ENCODE measurements around the gene UTS2B. TPM values are rescaled to one million over a fixed set of nuclear protein-coding genes. Genes with fewer than 3 reads are reported as not detected.

The UTS2B gene
- polyA plus RNA-seq, 1 of the 3 experiments (the other 2 are of a cell fraction): 0.03 TPM

DNA sequence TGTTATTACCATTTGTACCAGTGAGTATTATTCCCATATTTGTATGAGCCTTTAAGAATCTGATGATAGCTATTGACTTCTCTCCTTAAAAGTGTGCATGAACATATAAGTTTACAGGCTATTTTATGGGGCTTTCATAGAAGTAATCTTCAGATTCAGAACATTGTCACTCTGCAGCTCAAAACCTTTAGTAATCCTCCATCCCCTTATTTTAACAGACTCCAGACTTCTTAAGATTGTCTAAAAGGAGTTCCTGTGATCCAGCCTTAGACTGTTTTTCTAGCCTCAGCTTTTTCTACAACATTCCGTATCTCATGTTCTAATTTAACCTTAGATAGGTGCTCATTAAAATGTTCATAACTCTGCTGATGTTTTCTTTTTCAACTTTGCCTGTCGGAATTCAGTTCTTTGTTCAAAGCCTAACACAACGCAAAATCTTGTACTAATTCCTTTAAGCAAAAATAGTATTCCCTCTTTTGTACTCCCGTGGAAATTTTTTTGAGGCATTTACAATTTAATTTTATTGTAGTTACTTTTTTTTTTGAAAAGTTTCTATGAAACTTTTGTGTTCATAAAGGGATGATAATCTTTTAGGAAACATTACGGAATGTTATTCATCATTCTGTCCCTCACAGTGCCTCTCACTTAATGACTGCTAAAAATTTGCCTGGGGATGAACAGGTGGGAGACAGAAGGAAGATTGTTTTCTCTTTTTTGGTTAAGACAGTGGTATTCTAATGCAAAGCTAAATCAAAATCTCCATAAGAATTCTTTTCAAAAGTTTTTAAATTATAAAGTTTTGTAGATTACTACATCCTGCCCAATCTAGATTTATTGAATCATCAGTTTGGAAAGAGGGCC, 38.7 kb upstream of the UTS2B start (continued):
- no peak for TF ChIP-seq REST (IDR thresholded peaks at IDR 0.05; ENCODE audit: low read depth, low read length)
- TF ChIP-seq NRF1 (IDR thresholded peaks at IDR 0.05; ENCODE audit: low read depth, low read length): no peak
- TF ChIP-seq FOXM1 (IDR thresholded peaks at IDR 0.05; ENCODE audit: low read depth): no peak
- TF ChIP-seq, protein P1, sequence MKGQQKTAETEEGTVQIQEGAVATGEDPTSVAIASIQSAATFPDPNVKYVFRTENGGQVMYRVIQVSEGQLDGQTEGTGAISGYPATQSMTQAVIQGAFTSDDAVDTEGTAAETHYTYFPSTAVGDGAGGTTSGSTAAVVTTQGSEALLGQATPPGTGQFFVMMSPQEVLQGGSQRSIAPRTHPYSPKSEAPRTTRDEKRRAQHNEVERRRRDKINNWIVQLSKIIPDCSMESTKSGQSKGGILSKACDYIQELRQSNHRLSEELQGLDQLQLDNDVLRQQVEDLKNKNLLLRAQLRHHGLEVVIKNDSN (IDR thresholded peaks at IDR 0.05; ENCODE audit: borderline replicate concordance, low read depth): no peak

DNA sequence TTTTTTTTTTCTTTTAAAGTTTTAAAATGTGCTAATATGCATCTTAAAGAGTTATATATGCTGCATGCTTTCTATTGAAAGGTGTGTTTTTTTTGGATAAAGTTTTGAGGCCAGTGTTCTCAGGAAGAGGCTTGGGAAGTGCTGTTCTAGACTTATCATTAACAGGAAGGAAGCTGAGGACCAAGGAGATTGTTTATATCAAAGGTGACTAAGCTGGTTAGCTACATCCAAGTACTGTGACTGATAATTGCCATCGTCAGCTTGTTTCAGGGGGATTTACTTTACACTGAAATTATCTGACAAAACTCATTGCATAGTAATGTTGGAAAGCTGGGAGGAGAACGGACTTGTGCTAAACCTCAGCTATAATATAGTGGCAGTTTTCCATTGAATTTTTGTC, 36.3 kb upstream of the UTS2B start:
- H3K27ac ChIP-seq (ENCODE audit: low read depth in 2 of 2, low read length in 1 of 2): no peak overlapping the region
- H2AFZ ChIP-seq (ENCODE audit: low read depth): no peak overlapping the region
- peaks cover 0 to 8% of the 10 kb centered on the region in 2 experiments; a peak in 3 of 4 replicates for H3K4me1 ChIP-seq (ENCODE audit: control insufficient read depth in 1 of 2, insufficient read depth in 2 of 2, low read depth in 1 of 2, low read length in 1 of 2)
- ChIA-PET CTCF (interaction anchor here (1.3 kb wide), 1 partner anchor 10 kb away, joined by 4 read pairs; no protein-coding TSS in a partner anchor), POLR2A (no interaction called here)
- H3K79me2 ChIP-seq (ENCODE audit: insufficient read depth): no peaks in the 10 kb centered on the region
- H3K36me3 ChIP-seq (replicated peaks in 1 of 2; ENCODE audit: control insufficient read depth in 1 of 2, insufficient read depth in 2 of 2, low read length in 1 of 2): peaks cover 68 to 70% of the 10 kb centered on the region in 2 experiments
- H3K4me2 ChIP-seq: no peak overlapping the region
- no peak overlapping the region for H3K9ac ChIP-seq
- H4K20me1 ChIP-seq (ENCODE audit: insufficient read depth): no peaks in the 10 kb centered on the region
- no peak for DNase-seq
- TF ChIP-seq NFIC (IDR thresholded peaks at IDR 0.05; ENCODE audit: borderline replicate concordance) (no peak), MEF2A (IDR thresholded peaks at IDR 0.05; ENCODE audit: borderline replicate concordance, low read depth) (no peak), GATA2 (CRISPR knock-in tag; IDR thresholded peaks at IDR 0.05) (no peak), TAF1 (IDR thresholded peaks at IDR 0.05; ENCODE audit: borderline replicate concordance, low read depth, low read length) (no peak), TEAD4 (IDR thresholded peaks at IDR 0.05; ENCODE audit: borderline replicate concordance, insufficient read depth) (no peak), MXI1 (IDR thresholded peaks at IDR 0.05; ENCODE audit: low read depth, low read length) (no peak), CHD2 (IDR thresholded peaks at IDR 0.05; ENCODE audit: low read length, partially characterized antibody) (no peak), RCOR1 (IDR thresholded peaks at IDR 0.05; ENCODE audit: low read length) (no peak)
- TF ChIP-seq, protein P2, sequence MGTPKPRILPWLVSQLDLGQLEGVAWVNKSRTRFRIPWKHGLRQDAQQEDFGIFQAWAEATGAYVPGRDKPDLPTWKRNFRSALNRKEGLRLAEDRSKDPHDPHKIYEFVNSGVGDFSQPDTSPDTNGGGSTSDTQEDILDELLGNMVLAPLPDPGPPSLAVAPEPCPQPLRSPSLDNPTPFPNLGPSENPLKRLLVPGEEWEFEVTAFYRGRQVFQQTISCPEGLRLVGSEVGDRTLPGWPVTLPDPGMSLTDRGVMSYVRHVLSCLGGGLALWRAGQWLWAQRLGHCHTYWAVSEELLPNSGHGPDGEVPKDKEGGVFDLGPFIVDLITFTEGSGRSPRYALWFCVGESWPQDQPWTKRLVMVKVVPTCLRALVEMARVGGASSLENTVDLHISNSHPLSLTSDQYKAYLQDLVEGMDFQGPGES (IDR thresholded peaks at IDR 0.05; ENCODE audit: low read depth, low read length): no peak
- H3K4me3 ChIP-seq (ENCODE audit: low read depth in 2 of 2, low read length in 1 of 2): no peak overlapping the region
- H3F3A ChIP-seq (replicated peaks; ENCODE audit: insufficient read depth): no peaks in the 10 kb centered on the region
- H3K9me2 ChIP-seq: no peaks in the 10 kb centered on the region
- H3K27me3 ChIP-seq (ENCODE audit: insufficient read depth): no peaks in the 10 kb centered on the region
- whole genome bisulfite sequencing (ENCODE audit: low lambda C conversion rate): 96% methylated on average over 2 of the region's 2 CpGs
- H3K9me3 ChIP-seq: no peaks in the 10 kb centered on the region
